Gastroesophageal sphincter (tissue), 4 donors: ENCODE measurements around the gene TBC1D9. TPM values are rescaled to one million over a fixed set of nuclear protein-coding genes. Genes with fewer than 3 reads are reported as not detected.

Experiments
- ATAC-seq: fragments of 150-250 bp; one replicate; pipeline ENCODE4 v1.9.1; 2016; ENCODE audit warnings: mild to moderate bottlenecking, moderate library complexity
- H3K27ac ChIP-seq, 4 donors: fragments of 200-600 bp; sonication (generic) in 3 of 4; 1 replicate in 3 of 4; 2 replicates in 1 of 4; pipeline ENCODE4 v1.5.1; 2016 to 2019
- H3K27me3 ChIP-seq: fragments of 200-600 bp; sonication (generic); one replicate; pipeline ENCODE4 v1.5.1; 2019
- H3K36me3 ChIP-seq, 2 donors: fragments of 200-600 bp; sonication (generic); one replicate each; pipeline ENCODE4 v1.5.1; 2019; ENCODE audit warnings: control low read depth in 1 of 2
- H3K4me1 ChIP-seq, 3 donors: fragments of 200-600 bp; sonication (generic); 1 replicate in 2 of 3; 2 replicates in 1 of 3; pipeline ENCODE4 v1.5.1; 2016 to 2019; ENCODE audit warnings: control low read depth in 2 of 3
- H3K4me3 ChIP-seq, 2 donors: fragments of 200-600 bp; sonication (generic); one replicate each; pipeline ENCODE4 v1.5.1; 2019; ENCODE audit warnings: mild to moderate bottlenecking in 1 of 2, moderate library complexity in 1 of 2
- H3K9me3 ChIP-seq, 3 donors: fragments of 200-600 bp; sonication (generic); one replicate each; pipeline ENCODE4 v1.5.1; 2017 to 2019; ENCODE audit warnings: control low read depth in 2 of 3
- EP300 ChIP-seq: sonication (generic); formaldehyde crosslinking; IDR thresholded peaks from one replicate; pipeline ENCODE4 v1.6.1; 2017; ENCODE audit warnings: antibody characterized with exemption, mild to moderate bottlenecking
- POLR2A ChIP-seq, 2 donors: fragments of 450-650 bp; IDR thresholded peaks; one replicate each; pipeline ENCODE4 v1.6.1; 2017; ENCODE audit warnings: antibody characterized with exemption in 2 of 2, mild to moderate bottlenecking in 2 of 2, moderate library complexity in 1 of 2
- POLR2AphosphoS5 ChIP-seq: sonication (generic); formaldehyde crosslinking; IDR thresholded peaks from one replicate; pipeline ENCODE4 v1.6.1; 2017; ENCODE audit warnings: antibody characterized with exemption
- WGBS, 2 donors: methylation state at CpG; one replicate each; pipeline ENCODE4 v1.1.5; 2018; ENCODE audit warnings: low coverage in 1 of 2; 5-methylcytosine and 5-hydroxymethylcytosine counted together
- total RNA-seq, 4 donors: library from RNA; depleted of rRNA; stranded (reverse); fragments of >200 nt; gene quantifications; one replicate each; pipeline ENCODE4 v1.1.0, GENCODE V29; 2016
- TF ChIP-seq, protein P1 (sequence below), 4 experiments: fragments of 200-600 bp in 2 of 4; fragments of 450-650 bp in 2 of 4; sonication (generic) in 1 of 4; IDR thresholded peaks; one replicate each; pipeline ENCODE4 v1.5.1; 2017 to 2019; ENCODE audit warnings: antibody characterized with exemption in 4 of 4, mild to moderate bottlenecking in 2 of 4, moderate library complexity in 2 of 4

Gene TBC1D9
- total RNA-seq, 4 donors from 2014 or later: 10.9 to 23.8 (median 16.6) TPM

DNA sequence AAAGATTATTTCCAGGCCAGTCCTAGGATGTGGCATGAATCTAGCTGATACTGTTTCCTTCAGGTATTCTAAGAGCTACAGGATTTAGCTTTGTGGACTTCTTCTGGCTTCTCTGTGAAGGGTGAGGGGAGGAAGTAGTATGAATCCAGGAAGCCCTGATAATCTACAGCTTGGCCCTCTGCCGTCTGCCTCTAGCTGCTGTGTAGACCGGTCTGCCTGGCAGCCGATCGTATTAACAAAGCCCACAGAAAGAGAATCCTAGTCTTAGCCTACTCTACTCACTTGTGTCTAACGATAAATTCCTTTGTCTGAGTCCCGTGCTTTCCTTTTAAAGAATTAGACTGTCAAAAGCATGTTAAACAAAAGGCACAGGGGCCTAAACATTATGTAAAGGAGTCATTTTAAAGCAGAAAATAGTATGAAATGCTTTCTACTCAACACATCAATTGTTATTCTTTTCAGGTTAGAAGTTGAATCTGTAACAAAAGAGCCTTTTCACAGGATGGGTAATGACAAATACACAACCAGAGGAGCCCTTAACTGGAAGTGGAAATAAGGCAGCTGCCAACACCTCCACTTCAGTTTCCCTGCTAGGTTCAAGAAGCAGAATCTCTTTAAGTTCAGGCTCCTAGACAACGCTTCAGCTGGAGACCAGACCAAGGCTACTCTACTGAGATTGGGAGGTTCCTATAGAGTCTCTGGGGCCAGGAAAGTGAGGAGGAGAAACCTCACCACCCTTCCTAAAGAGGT is 138.5 kb downstream of the TBC1D9 start:
- WGBS, 2 donors: 26 to 36% methylated on average over 4 to 6 of the region's 7 CpGs
- H3K27me3 ChIP-seq: no peaks in the 10 kb centered on the region
- no peak for ATAC-seq
- no peaks in the 10 kb centered on the region for H3K9me3 ChIP-seq
- H3K27ac ChIP-seq: no peak overlapping the region
- TF ChIP-seq, protein P1, sequence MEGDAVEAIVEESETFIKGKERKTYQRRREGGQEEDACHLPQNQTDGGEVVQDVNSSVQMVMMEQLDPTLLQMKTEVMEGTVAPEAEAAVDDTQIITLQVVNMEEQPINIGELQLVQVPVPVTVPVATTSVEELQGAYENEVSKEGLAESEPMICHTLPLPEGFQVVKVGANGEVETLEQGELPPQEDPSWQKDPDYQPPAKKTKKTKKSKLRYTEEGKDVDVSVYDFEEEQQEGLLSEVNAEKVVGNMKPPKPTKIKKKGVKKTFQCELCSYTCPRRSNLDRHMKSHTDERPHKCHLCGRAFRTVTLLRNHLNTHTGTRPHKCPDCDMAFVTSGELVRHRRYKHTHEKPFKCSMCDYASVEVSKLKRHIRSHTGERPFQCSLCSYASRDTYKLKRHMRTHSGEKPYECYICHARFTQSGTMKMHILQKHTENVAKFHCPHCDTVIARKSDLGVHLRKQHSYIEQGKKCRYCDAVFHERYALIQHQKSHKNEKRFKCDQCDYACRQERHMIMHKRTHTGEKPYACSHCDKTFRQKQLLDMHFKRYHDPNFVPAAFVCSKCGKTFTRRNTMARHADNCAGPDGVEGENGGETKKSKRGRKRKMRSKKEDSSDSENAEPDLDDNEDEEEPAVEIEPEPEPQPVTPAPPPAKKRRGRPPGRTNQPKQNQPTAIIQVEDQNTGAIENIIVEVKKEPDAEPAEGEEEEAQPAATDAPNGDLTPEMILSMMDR (IDR thresholded peaks at IDR 0.05): no peak
- TF ChIP-seq POLR2A (IDR thresholded peaks at IDR 0.05) (no peak), EP300 (no peak), POLR2AphosphoS5 (no peak)
- no peaks in the 10 kb centered on the region for H3K4me1 ChIP-seq
- H3K4me3 ChIP-seq: no peak overlapping the region
- H3K36me3 ChIP-seq: peaks cover 0 to 8% of the 10 kb centered on the region in 2 donors

DNA sequence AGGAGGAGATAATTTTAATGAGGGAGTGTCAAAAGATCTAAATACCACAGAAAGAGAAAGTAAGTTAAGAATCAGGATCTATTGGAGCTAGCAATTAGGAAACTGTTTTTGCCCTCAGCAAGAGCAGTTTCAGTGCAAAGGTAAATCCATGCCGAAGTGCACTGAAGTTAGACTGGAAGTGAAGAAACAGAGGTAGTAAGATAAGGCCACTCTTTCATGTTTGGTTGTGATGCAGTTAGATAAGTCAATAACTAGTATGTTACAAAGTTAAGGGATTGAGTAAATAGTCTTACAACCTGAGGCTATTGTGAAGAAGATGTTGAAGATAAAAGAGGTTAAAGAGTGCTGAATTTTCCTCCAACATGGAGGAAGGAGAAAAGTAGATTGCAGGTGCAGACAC is 140.7 kb downstream of the TBC1D9 start:
- Histone ChIP-seq H3K4me1 (no peaks in the 10 kb centered on the region), H3K27ac (no peak overlapping the region)
- WGBS, 2 donors: 92 to 100% methylated on average over 1 of the region's 1 CpG

DNA sequence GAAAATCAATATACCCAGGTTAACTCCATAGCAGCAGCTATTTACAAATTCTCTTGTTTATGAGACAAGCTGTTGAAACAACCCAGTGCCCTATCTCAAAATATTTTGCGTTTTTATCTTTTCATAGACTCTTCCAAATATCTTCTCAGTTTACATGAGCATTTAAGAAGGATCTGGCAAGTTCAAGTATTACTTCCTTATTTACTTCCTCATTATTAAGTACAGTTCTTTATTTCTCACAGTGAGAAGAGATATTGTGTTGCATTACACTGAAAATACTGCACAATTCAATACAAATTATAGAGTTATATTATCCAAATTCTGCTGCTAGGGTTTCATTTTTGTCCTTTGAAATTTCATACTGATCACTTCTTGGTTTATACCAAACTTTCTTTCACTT is 143.8 kb downstream of the TBC1D9 start:
- Histone ChIP-seq H3K27me3 (no peaks in the 10 kb centered on the region), H3K9me3 (no peaks in the 10 kb centered on the region), H3K27ac (no peak overlapping the region), H3K4me3 (no peak overlapping the region), H3K4me1 (no peaks in the 10 kb centered on the region), H3K36me3 (no peaks in the 10 kb centered on the region)
- no peak for TF ChIP-seq POLR2A (IDR thresholded peaks at IDR 0.05)
- no peak for TF ChIP-seq EP300
- TF ChIP-seq, protein P1 (IDR thresholded peaks at IDR 0.05): no peak
- no peak for TF ChIP-seq POLR2AphosphoS5
- ATAC-seq: no peak
- 50 to 68% methylated on average over 1 of the region's 1 CpG for WGBS, 2 donors

More for the DNA sequence above, 140.7 kb downstream of the TBC1D9 start:
- Histone ChIP-seq H3K4me3 (no peak overlapping the region), H3K9me3 (no peaks in the 10 kb centered on the region), H3K36me3 (no peaks in the 10 kb centered on the region), H3K27me3 (no peaks in the 10 kb centered on the region)
- no peak for ATAC-seq
- TF ChIP-seq POLR2AphosphoS5: no peak
- no peak for TF ChIP-seq POLR2A (IDR thresholded peaks at IDR 0.05)
- no peak for TF ChIP-seq EP300
- TF ChIP-seq, protein P1 (IDR thresholded peaks at IDR 0.05): no peak

DNA sequence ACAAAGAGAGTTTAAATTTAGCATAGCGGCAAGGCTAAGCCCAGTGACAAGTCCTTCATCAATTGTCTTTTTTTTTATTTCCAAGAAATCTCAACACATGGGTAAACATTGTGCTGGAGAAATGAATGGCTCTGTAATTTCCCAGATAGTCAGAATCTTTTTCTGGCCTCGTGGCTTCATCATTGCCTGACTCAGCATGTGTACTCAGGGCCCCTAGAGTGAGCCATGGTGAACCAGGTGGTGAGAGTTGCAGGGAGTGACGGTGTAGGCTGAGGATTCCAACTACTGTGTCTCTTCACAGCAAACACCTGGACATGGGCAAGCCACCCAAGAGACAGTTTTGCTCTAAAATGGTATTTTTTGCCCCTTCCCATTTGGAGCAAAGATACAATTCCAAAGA is 144.3 kb downstream of the TBC1D9 start:
- TF ChIP-seq EP300: no peak
- TF ChIP-seq POLR2A (IDR thresholded peaks at IDR 0.05): no peak
- H3K36me3 ChIP-seq: no peaks in the 10 kb centered on the region
- WGBS, 2 donors: 55 to 60% methylated on average over 2 to 3 of the region's 3 CpGs

DNA sequence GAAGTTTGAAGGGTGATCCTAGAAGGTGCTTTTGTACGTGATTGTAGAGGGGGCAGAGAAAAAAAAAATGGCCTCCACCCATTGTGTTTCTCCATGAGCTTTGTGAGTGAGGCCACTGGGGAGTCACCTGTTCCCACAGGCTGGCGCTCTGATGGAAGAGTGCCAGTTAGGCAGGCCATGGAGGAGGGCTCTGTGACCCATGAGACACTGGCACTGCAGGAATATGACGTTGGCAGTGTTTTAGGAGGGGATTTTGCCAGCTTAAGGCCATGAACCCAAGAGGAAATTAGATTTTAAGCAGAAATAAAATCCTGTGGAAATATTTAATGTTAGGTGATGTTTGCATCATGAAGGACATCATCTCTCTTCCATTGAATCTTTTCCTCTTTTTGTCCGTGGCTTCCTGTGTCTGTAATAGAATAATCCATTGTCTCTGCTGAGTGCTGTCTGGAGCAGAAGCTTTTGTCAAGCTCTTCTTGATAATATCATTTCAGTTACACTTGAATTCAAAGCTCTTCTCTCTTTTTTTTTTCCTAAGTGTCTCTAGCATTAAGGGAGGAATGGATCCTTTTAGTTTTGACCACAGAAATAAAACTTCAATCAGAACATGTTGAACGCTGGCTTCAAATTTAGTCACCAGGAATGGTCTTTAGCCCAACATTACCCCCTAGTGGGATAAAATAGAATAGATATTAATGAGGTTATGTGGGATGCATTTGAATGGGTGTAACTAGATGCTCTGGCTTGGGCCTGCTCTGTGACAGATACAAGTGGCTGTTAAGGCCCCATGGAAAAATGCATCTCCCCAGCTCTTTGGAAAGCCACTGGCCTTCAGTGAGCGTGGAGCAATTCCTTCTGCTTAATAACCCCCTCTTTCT is 146.4 kb downstream of the TBC1D9 start:
- H3K4me3 ChIP-seq: no peak overlapping the region
- TF ChIP-seq, protein P1 (IDR thresholded peaks at IDR 0.05): peak; percentile 25 to 56 (median 44)
- TF ChIP-seq POLR2AphosphoS5: no peak
- no peaks in the 10 kb centered on the region for H3K36me3 ChIP-seq
- ATAC-seq: peak; percentile 39
- no peaks in the 10 kb centered on the region for H3K4me1 ChIP-seq
- no peaks in the 10 kb centered on the region for H3K27me3 ChIP-seq
- WGBS, 2 donors: 25 to 51% methylated on average over 4 to 6 of the region's 6 CpGs
- H3K9me3 ChIP-seq: no peaks in the 10 kb centered on the region
- no peak overlapping the region for H3K27ac ChIP-seq

More for the DNA sequence above, 144.3 kb downstream of the TBC1D9 start:
- Histone ChIP-seq H3K27ac (no peak overlapping the region), H3K9me3 (no peaks in the 10 kb centered on the region), H3K4me3 (no peak overlapping the region), H3K27me3 (no peaks in the 10 kb centered on the region), H3K4me1 (no peaks in the 10 kb centered on the region)
- no peak for ATAC-seq
